GM12874 (cell line): Measurements from ENCODE around the gene NEURL1.

Experiments
- CTCF ChIP-seq: IDR thresholded peaks from 2 replicates; pipeline ENCODE4 v1.5.1; 2011; ENCODE audit warnings: low read depth, mild to moderate bottlenecking, control low read depth, low read length, moderate library complexity; ENCODE audit not compliant: insufficient read depth

NEURL1 gene

DNA sequence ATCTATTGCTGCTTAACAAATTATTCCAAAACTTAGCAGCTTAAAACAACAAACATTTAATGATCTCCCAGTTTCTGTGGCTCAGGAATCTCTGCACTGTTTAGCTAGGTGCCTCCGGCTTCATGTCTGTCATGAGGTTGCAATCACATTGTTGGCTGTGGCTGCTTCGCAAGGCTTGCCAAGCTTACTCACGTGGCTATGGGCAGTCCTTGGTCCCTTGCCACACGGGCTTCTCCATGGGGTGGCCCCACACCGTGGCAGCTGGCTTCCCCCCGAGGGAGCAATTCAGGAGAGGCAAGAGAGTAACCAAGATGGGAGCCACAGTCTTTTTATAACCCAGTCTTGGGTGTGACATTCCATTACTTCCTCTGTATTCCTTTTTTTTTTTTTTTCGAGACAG, 67.4 kb downstream of the NEURL1 start:
- TF ChIP-seq CTCF: no peak

- no peak for TF ChIP-seq CTCF
Measured at GRCh38 chr10:103562383-103562782, 68.9 kb downstream of the NEURL1 start.

- no peak for TF ChIP-seq CTCF
Measured at GRCh38 chr10:103563231-103564115, 70.0 kb downstream of the NEURL1 start.

DNA sequence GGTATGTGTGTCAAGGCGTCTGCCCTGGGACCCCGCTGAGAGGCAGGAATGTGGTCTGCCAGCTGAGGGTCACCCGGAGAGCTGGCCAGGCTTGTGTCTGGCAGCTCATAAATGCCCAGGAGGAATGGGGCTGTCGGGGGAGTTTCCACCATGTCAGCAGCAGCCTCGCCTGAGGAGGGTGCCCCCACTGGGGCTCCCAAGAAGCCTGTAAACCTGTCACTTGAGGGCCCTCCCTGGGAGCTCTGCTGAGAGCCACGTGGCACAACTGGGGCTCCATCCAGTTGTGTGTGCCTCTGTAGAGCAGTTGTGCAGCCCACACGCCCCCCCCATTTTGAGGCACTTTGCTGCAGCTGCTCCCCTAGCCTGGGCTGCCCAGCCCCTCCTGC, 70.6 kb downstream of the NEURL1 start:
- TF ChIP-seq CTCF: no peak

DNA sequence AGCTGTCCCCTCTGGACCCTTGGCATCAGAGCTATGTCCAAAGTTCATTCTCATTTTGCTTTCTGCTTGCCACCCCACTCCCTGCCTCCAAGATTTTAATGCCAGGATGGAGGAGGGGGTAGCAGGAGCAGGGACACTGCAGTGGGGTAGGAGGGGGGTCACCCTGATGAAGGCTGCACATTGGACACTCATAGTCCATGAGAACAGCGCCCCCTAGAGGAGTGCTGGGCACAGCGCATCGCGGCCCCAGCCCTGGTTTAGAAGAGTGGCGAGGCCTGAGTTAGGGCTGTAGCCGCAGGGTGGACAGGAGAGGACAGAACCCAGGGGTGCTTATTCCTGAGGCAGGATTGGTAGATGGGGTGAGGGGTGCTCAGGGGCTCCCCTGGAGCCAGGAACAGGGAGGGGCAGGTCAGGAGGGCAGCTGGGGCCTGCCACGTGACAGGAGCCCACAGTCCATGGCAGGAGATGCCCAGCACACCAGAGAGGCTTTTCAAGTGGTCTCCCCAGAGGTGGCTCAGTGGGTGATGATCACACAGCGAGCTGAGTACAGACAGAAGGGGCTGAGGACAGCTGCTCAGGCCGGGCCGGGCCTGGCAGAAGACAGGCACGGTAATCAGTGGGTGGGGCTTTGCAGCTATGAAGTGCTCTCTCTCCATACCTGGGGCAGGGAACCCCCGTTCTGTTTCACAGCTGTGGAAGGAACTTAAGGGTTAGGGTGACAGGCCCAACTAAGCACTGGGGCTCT, 71.4 kb downstream of the NEURL1 start:
- peak; percentile 79 for TF ChIP-seq CTCF

DNA sequence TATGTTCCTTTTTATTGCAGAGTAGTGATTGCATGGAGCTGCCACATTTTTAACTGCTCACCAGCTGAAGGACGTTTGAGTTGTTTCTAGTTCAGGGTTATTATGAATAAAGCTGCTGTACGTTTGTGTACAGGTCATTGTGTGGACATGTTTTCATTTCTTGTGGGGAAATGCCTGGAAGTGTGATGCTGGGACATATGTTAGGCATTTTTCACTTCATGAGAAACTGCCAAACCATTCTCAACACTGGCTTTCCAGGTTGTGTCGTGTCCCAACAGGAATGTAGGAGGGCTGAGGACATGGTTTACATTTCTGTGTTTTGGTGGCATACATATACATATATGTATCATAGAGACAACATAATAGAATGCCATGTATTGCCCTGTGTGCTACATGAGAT, 73.0 kb downstream of the NEURL1 start:
- no peak for TF ChIP-seq CTCF

DNA sequence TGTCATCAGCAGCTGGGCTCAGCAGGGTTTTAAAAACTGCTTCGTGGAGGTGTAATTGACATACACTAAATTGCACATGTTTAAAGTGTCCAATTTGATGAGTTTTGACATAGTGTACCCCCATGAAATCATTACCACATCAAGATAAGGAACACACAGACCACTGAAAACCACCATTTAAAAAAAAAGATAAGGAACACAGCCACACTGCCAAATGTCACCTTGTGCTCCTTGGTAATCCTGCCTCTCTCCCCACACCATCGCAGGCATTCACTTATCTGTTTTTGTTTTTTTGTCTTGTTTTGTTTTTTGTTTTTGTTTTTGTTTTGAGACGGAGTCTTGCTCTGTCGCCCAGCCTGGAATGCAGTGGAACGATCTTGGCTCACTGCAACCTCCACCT, 75.0 kb downstream of the NEURL1 start:
- TF ChIP-seq CTCF: no peak
